ENCODE data around the gene CAPN5. TPM values are rescaled to one million over a fixed set of nuclear protein-coding genes. Genes with fewer than 3 reads are reported as not detected.

CAPN5 gene
- total and polyA plus RNA-seq, 2 donors (not counting 1 experiment from before 2014, with no cell fraction given) = 17.5 to 20.4 TPM

- no peak overlapping the region for H3K4me2 ChIP-seq (ENCODE audit: extremely low read depth, insufficient read depth, low read length)
- H3K9ac ChIP-seq (ENCODE audit: insufficient read depth, low read length) = no peak overlapping the region
- no peak overlapping the region for H2AFZ ChIP-seq (ENCODE audit: low read length)
- no peak for TF ChIP-seq EZH2 (IDR thresholded peaks at IDR 0.05; ENCODE audit: low read length, missing control alignments)
- TF ChIP-seq, protein P1, sequence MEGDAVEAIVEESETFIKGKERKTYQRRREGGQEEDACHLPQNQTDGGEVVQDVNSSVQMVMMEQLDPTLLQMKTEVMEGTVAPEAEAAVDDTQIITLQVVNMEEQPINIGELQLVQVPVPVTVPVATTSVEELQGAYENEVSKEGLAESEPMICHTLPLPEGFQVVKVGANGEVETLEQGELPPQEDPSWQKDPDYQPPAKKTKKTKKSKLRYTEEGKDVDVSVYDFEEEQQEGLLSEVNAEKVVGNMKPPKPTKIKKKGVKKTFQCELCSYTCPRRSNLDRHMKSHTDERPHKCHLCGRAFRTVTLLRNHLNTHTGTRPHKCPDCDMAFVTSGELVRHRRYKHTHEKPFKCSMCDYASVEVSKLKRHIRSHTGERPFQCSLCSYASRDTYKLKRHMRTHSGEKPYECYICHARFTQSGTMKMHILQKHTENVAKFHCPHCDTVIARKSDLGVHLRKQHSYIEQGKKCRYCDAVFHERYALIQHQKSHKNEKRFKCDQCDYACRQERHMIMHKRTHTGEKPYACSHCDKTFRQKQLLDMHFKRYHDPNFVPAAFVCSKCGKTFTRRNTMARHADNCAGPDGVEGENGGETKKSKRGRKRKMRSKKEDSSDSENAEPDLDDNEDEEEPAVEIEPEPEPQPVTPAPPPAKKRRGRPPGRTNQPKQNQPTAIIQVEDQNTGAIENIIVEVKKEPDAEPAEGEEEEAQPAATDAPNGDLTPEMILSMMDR (conservative IDR thresholded peaks at IDR 0.05 in 1 of 2, IDR thresholded peaks at IDR 0.05 in 1 of 2; ENCODE audit: low read depth in 1 of 2, low read length in 2 of 2) = no peak
- no peak overlapping the region for H3K27ac ChIP-seq (ENCODE audit: insufficient read depth, low read length)
- no peak for DNase-seq (ENCODE audit: low read depth in 2 of 2)
- no peaks in the 10 kb centered on the region for H3K4me1 ChIP-seq (ENCODE audit: control insufficient read depth, extremely low read depth, insufficient read depth, low read length)
- no peaks in the 10 kb centered on the region for H3K27me3 ChIP-seq (ENCODE audit: control insufficient read depth, insufficient read depth, low read length)
- no peak overlapping the region for H3K4me3 ChIP-seq (replicated peaks in 1 of 4; ENCODE audit: control extremely low read depth in 1 of 4, insufficient read depth in 1 of 4, low read depth in 3 of 4, low read length in 4 of 4)
- H3K36me3 ChIP-seq (ENCODE audit: control insufficient read depth, insufficient read depth, low read length) = peaks cover 1% of the 10 kb centered on the region
- H3K9me3 ChIP-seq (ENCODE audit: control insufficient read depth, insufficient read depth, low read depth, low read length) = no peaks in the 10 kb centered on the region
- no peaks in the 10 kb centered on the region for H3K79me2 ChIP-seq (ENCODE audit: control insufficient read depth, insufficient read depth, low read length)
- no peaks in the 10 kb centered on the region for H4K20me1 ChIP-seq (ENCODE audit: control insufficient read depth, extremely low read depth, insufficient read depth, low read length)
These were observed 23.8 kb downstream of the CAPN5 start for GRCh38 chr11:77090373-77091111.

DNA sequence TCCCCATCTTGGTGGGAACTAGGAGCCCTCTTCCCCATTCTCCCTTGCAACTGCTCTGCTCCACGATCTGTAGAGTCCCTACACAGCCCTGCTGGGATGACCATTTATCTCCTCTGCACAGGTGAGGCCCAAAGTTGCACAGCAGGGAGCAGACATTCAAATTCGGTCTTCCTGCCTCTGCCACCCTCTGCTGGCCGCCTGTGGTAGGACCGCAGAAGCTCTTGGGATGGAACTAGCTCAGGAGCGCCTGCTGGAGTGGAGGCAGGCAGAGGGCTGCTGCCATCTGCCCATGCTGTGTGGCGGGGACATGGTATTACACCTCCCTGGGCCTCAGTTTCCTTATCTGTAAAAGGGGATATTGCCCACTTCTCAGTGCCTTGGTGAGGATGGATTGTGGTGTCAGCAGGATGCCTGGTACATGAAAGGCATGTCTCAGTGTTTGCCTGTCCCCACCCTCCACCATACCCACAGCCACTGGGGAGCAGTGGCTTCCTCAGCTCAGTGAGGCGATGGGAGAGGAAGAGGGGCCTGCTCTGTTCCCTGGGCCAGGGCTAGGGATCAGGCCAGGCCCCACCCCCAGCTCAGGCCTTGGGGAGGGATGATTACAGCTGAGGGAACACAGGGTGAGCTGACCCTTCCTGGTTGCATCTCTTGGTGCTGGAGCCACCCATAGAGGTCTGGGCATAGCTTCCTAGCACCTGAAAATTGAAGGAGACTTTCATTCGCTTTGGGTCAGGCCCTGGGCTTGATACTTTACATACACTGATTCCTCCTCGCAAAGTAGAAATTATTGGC is 24.6 kb downstream of the CAPN5 start:
- Histone ChIP-seq H3K27ac (ENCODE audit: insufficient read depth, low read length) (no peak overlapping the region), H2AFZ (ENCODE audit: low read length) (no peak overlapping the region), H3K4me1 (ENCODE audit: control insufficient read depth, extremely low read depth, insufficient read depth, low read length) (no peaks in the 10 kb centered on the region), H3K27me3 (ENCODE audit: control insufficient read depth, insufficient read depth, low read length) (no peaks in the 10 kb centered on the region), H4K20me1 (ENCODE audit: control insufficient read depth, extremely low read depth, insufficient read depth, low read length) (no peaks in the 10 kb centered on the region), H3K9me3 (ENCODE audit: control insufficient read depth, insufficient read depth, low read depth, low read length) (no peaks in the 10 kb centered on the region), H3K9ac (ENCODE audit: insufficient read depth, low read length) (no peak overlapping the region), H3K4me2 (ENCODE audit: extremely low read depth, insufficient read depth, low read length) (no peak overlapping the region), H3K36me3 (ENCODE audit: control insufficient read depth, insufficient read depth, low read length) (peaks cover 1% of the 10 kb centered on the region), H3K4me3 (replicated peaks in 1 of 4; ENCODE audit: control extremely low read depth in 1 of 4, insufficient read depth in 1 of 4, low read depth in 3 of 4, low read length in 4 of 4) (no peak overlapping the region), H3K79me2 (ENCODE audit: control insufficient read depth, insufficient read depth, low read length) (no peaks in the 10 kb centered on the region)
- peak; percentile 57 to 71 for DNase-seq (ENCODE audit: low read depth in 2 of 2)
- TF ChIP-seq, protein P1 (conservative IDR thresholded peaks at IDR 0.05 in 1 of 2, IDR thresholded peaks at IDR 0.05 in 1 of 2; ENCODE audit: low read depth in 1 of 2, low read length in 2 of 2) = peak; percentile 83 to 95
- TF ChIP-seq EZH2 (IDR thresholded peaks at IDR 0.05; ENCODE audit: low read length, missing control alignments) = no peak

DNA sequence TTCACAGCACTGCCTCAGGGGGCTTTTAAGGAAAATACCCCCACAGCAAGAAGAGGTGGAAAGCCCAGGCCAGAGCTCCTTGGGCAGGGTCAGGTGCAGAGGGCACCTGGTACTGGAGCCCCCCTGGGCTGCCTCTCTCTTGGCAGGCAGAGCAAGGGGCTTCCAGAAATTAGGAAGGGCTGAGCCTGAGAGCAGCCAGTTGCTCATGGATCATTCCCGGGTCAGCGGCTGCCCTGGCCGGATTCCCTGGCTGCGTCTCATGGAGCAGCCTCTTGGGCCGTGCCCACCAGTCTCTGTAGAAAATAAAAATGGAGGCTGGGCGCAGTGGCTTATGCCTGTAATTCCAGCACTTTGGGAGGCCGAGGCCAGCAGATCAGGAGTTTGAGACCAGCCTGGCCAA is 25.6 kb downstream of the CAPN5 start:
- peaks cover 1% of the 10 kb centered on the region for H3K36me3 ChIP-seq (ENCODE audit: control insufficient read depth, insufficient read depth, low read length)
- no peak overlapping the region for H2AFZ ChIP-seq (ENCODE audit: low read length)
- H4K20me1 ChIP-seq (ENCODE audit: control insufficient read depth, extremely low read depth, insufficient read depth, low read length) = no peaks in the 10 kb centered on the region
- TF ChIP-seq, protein P1 (conservative IDR thresholded peaks at IDR 0.05 in 1 of 2, IDR thresholded peaks at IDR 0.05 in 1 of 2; ENCODE audit: low read depth in 1 of 2, low read length in 2 of 2) = no peak
- TF ChIP-seq EZH2 (IDR thresholded peaks at IDR 0.05; ENCODE audit: low read length, missing control alignments) = no peak
- H3K79me2 ChIP-seq (ENCODE audit: control insufficient read depth, insufficient read depth, low read length) = no peaks in the 10 kb centered on the region
- H3K27me3 ChIP-seq (ENCODE audit: control insufficient read depth, insufficient read depth, low read length) = no peaks in the 10 kb centered on the region
- DNase-seq (ENCODE audit: low read depth in 2 of 2) = no peak
- H3K4me1 ChIP-seq (ENCODE audit: control insufficient read depth, extremely low read depth, insufficient read depth, low read length) = no peaks in the 10 kb centered on the region
- no peaks in the 10 kb centered on the region for H3K9me3 ChIP-seq (ENCODE audit: control insufficient read depth, insufficient read depth, low read depth, low read length)
- H3K27ac ChIP-seq (ENCODE audit: insufficient read depth, low read length) = no peak overlapping the region
- no peak overlapping the region for H3K9ac ChIP-seq (ENCODE audit: insufficient read depth, low read length)
- H3K4me3 ChIP-seq (replicated peaks in 1 of 4; ENCODE audit: control extremely low read depth in 1 of 4, insufficient read depth in 1 of 4, low read depth in 3 of 4, low read length in 4 of 4) = no peak overlapping the region
- H3K4me2 ChIP-seq (ENCODE audit: extremely low read depth, insufficient read depth, low read length) = no peak overlapping the region

All from fibroblast of lung (primary cell).